ENCODE measurements around the gene PROK1.

DNA sequence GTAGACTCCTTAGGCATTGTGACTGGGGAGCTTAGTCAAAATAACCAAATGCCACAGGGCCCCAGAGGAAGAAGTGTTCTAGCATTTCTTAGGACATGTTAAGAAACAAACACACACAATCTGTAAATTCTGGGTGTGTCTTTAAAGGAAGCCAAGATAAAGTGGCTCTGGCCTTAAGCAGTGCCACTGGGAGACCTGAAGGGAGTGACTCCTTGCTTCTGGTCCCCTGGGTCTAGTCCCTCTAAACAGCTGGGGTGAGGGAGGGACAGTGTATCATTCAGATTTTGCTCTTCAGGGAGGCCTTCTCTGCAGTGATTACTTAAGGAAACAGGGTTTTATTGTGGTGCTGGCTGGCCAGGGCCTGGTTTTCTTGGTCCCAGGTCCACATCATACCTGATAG, 9.1 kb upstream of the PROK1 start:
- TF ChIP-seq, protein P1, sequence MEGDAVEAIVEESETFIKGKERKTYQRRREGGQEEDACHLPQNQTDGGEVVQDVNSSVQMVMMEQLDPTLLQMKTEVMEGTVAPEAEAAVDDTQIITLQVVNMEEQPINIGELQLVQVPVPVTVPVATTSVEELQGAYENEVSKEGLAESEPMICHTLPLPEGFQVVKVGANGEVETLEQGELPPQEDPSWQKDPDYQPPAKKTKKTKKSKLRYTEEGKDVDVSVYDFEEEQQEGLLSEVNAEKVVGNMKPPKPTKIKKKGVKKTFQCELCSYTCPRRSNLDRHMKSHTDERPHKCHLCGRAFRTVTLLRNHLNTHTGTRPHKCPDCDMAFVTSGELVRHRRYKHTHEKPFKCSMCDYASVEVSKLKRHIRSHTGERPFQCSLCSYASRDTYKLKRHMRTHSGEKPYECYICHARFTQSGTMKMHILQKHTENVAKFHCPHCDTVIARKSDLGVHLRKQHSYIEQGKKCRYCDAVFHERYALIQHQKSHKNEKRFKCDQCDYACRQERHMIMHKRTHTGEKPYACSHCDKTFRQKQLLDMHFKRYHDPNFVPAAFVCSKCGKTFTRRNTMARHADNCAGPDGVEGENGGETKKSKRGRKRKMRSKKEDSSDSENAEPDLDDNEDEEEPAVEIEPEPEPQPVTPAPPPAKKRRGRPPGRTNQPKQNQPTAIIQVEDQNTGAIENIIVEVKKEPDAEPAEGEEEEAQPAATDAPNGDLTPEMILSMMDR (IDR thresholded peaks at IDR 0.05; ENCODE audit: low read length) = no peak
- TF ChIP-seq EZH2 (IDR thresholded peaks at IDR 0.05; ENCODE audit: borderline replicate concordance, low read length) = no peak
